Fibroblast of pulmonary artery (primary cell): Measurements from ENCODE around the gene APBB2.

Source experiments
- DNase-seq: peaks from one replicate; pipeline ENCODE4 v3.0.0-alpha.2; 2010; ENCODE audit warnings: low read depth
- H3K4me3 ChIP-seq: replicated peaks from 2 replicates; pipeline ENCODE4 v1.5.1; 2011; ENCODE audit warnings: low read depth, mild to moderate bottlenecking, control low read depth, low read length, moderate library complexity
- TF ChIP-seq, protein P1 (sequence below): IDR thresholded peaks from 2 replicates; pipeline ENCODE4 v1.5.1; 2011; ENCODE audit warnings: mild to moderate bottlenecking, control low read depth, low read length, inconsistent platforms; ENCODE audit errors: missing control alignments

Gene APBB2

DNA sequence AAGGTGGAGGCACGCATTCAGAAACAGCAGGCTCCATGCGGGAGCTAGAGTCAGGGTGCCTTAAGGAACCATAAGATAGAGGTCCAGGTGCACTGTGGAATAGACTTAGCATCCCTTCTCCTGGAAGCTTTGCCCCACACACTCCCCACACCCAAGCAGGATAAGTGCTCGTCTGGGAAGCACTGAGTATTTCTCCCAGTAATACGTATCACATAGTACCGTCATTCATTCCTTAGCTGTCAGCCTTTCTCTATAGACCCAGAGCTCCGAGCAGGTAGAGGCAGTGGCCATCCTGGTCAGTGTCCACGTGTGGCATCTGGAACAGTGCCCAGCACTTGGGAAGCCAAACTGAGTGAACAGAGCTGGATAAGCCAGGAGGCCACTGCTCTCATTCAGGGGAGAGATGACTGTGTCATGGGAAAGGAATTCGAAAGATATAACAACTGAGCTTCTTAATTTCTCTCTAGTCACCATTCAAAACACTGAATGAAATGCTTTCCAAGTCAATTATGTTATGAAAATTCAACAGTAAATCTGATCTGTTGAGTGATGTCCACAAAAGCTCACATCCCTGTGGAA lies 9.9 kb downstream of the APBB2 start:
- no peak overlapping the region for H3K4me3 ChIP-seq
- DNase-seq = peak; percentile 79
- TF ChIP-seq, protein P1, sequence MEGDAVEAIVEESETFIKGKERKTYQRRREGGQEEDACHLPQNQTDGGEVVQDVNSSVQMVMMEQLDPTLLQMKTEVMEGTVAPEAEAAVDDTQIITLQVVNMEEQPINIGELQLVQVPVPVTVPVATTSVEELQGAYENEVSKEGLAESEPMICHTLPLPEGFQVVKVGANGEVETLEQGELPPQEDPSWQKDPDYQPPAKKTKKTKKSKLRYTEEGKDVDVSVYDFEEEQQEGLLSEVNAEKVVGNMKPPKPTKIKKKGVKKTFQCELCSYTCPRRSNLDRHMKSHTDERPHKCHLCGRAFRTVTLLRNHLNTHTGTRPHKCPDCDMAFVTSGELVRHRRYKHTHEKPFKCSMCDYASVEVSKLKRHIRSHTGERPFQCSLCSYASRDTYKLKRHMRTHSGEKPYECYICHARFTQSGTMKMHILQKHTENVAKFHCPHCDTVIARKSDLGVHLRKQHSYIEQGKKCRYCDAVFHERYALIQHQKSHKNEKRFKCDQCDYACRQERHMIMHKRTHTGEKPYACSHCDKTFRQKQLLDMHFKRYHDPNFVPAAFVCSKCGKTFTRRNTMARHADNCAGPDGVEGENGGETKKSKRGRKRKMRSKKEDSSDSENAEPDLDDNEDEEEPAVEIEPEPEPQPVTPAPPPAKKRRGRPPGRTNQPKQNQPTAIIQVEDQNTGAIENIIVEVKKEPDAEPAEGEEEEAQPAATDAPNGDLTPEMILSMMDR = no peak

DNA sequence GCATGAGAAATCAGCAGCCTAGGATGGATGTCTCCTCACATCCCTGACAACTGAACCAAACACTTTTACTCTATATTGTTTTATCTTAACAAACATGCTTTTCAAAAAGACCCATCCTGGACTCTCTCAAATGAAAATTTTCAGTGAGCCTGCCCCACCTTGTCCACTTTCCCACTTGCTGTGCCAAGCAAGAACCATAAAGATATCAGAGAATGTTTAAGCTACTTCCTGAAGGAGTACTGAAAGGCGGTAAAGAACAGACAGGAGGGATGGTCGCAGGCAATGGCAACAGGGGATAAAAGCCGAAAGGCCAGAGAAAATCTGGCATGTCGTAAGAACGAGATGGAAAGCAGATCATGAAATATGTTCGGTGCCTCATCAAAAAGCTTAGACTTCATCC lies 10.5 kb downstream of the APBB2 start:
- no peak for DNase-seq
- TF ChIP-seq, protein P1 = no peak
- no peak overlapping the region for H3K4me3 ChIP-seq

DNA sequence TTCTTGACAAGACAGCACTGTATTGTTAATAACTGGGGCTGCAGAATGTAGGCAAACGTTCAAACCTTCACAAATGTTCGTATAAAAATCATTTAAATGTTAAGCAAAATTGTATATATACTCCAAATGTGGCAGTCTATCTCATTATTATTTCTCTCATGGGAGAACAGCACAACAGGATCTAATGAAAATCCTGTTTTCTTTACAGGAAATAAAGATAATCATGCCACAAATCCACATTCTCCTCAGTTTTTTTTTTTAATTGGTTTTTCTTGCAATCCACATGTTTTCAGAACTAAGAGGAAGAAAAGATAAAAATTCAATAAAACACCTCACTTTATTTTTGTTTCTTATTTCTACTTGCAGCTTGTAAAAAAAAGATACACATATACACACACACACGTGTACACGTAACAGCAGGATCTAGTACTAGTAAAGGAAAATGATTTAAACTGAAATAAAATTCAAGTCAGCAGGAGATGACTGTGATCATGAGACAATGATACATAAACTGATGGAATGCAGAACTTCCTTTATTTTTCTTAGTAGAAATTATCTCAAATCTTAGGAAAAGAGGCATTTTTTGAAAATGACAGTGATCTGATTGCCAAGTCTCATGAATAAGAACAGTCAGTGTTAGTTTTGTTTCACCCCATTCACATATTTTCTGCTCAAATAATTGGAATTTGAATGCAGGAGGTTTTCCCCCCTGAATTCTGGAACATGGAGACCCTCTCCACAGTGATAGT lies 11.3 kb downstream of the APBB2 start:
- H3K4me3 ChIP-seq = peak overlapping the region; percentile 1
- DNase-seq = peak; percentile 65

DNA sequence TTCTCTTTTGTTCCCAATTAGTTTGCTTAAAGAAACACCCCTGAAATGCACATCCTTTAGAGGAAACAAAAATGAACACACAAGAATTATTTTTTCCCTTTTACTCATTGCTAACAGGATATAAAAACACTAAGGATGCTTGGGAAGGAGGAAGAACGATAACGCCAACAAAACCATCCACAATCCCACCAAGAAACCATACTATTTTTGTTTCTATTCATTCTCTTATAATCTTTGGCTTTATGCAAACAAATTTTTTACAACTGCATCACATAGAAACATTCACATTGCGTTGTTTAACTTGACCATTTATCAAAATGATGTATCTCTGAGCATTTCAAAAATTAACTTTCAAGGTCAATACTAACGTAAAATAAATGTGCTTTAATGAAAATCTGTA lies 12.0 kb downstream of the APBB2 start:
- peak overlapping the region; percentile 1 for H3K4me3 ChIP-seq
- no peak for DNase-seq
- TF ChIP-seq, protein P1 = no peak

More for the DNA sequence above, 11.3 kb downstream of the APBB2 start:
- TF ChIP-seq, protein P1 = no peak

DNA sequence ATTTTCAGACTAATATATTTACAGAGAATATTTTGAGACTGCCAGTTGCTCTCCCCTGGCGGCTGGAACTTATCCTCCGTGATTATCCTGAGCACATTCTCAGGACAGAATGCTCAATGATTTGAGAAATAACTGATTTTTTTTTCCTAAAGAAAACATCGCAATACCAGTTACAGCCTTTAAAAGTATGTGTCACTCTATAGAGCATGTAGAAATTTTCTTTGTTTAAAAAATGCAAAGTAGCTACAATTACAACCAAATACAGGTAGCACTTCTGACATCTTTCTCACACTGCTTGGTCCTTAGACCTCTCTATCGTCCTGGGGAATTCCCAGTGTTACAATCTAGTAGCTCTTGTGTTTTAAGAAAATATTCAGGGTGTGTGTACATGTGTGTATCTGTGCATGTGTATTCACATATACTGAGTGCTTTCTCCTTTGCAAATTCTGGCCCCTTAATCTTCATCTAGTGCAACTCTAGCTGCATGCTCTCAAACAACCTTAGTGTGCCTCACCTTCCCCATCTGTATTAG lies 13.8 kb downstream of the APBB2 start:
- no peak for DNase-seq
- TF ChIP-seq, protein P1 = no peak
- no peak overlapping the region for H3K4me3 ChIP-seq

DNA sequence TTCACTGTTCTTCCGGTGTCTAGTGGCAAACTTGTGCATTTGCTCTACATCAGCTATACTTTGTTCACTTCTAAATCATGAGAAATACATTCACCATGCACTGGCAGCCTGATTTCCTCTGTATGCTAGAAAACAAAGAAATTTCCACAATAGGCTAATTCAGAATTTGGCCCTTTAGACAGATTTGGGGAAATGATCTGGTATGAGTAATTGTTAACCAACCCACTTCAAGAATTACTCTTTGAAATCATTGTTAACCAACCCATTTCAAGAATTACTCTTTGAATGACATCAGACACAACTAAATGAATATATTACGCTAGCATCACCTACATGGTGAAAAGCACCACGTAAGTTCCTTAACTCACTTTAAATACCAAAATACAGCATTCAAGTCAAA lies 14.6 kb downstream of the APBB2 start:
- no peak overlapping the region for H3K4me3 ChIP-seq
- DNase-seq = no peak
- TF ChIP-seq, protein P1 = no peak

DNA sequence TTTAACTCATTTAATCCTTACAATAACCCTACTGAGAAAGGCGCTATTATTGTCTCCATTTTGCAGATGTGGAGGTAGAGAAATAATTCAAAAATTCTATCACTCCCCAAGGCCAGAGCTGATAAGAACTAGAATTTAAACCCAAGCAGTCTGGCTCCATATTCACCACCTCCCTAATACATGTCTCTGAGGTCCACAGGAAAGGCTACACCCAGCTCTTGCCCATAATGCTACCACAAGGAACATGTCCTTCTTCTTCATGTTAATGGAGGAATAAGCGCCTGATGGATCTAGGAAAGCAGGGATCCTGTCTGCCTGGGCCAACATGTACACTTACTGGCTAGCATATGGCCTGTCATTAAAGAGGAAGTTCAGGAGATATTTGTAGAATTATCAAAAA lies 16.3 kb downstream of the APBB2 start:
- DNase-seq = no peak
- no peak overlapping the region for H3K4me3 ChIP-seq
- TF ChIP-seq, protein P1 = no peak
